Adrenal gland (tissue), 12 donors: Measurements from ENCODE around the gene NT5C2. TPM values are rescaled to one million over a fixed set of nuclear protein-coding genes. Genes with fewer than 3 reads are reported as not detected.
"Not testable (repeated sequence)": the region's sequence is repeated elsewhere in the genome, so short reads cannot be mapped to it uniquely, and the experiment has no call there.

Experiments
- DNase-seq, 7 donors: peaks; one replicate each; pipeline ENCODE4 v3.0.0-alpha.2; 2019 to 2020
- H3K27ac ChIP-seq, 5 donors: fragments of 200-600 bp; sonication (generic) in 4 of 5; 1 replicate in 3 of 5; 2 replicates in 2 of 5; pipeline versions ENCODE4 v1.5.1 to v1.8.0; 2016 to 2020; ENCODE audit warnings: mild to moderate bottlenecking in 1 of 5
- H3K27me3 ChIP-seq: fragments of 200-600 bp; 2 replicates; pipeline ENCODE4 v1.8.0; 2021
- H3K36me3 ChIP-seq, 2 donors: fragments of 200-600 bp; replicated peaks in 1 of 2; 1 replicate in 1 of 2; 2 replicates in 1 of 2; pipeline versions ENCODE4 v1.5.1 to v1.8.0; 2018 to 2022
- H3K4me1 ChIP-seq, 2 donors: fragments of 200-600 bp; replicated peaks in 1 of 2; 1 replicate in 1 of 2; 2 replicates in 1 of 2; pipeline versions ENCODE4 v1.5.1 to v1.8.0; 2018 to 2021
- H3K4me3 ChIP-seq, 4 donors: fragments of 200-600 bp; sonication (generic) in 3 of 4; one replicate each; pipeline ENCODE4 v1.5.1; 2016 to 2018
- H3K9me3 ChIP-seq, 3 donors: fragments of 200-600 bp; sonication (generic) in 1 of 3; replicated peaks in 1 of 3; 1 replicate in 2 of 3; 2 replicates in 1 of 3; pipeline versions ENCODE4 v1.5.1 to v1.8.0; 2016 to 2021
- CTCF ChIP-seq, 6 experiments: fragments of 450-650 bp in 4 of 6; fragments of 200-600 bp in 2 of 6; sonication (generic) in 1 of 6; IDR thresholded peaks; 1 replicate in 5 of 6; 2 replicates in 1 of 6; pipeline versions ENCODE4 v1.5.1 to v1.8.0; 2016 to 2021; ENCODE audit warnings: antibody characterized with exemption in 6 of 6, mild to moderate bottlenecking in 2 of 6, moderate library complexity in 1 of 6
- POLR2A ChIP-seq, 2 donors: fragments of 450-650 bp; IDR thresholded peaks; one replicate each; pipeline ENCODE4 v1.6.1; 2017; ENCODE audit warnings: antibody characterized with exemption in 2 of 2, mild to moderate bottlenecking in 2 of 2, moderate library complexity in 1 of 2
- WGBS, 4 donors: extraction: QIAGEN DNeasy Blood & Tissue Kit in 2 of 4; methylation state at CpG; one replicate each; pipeline versions ENCODE4 v1.1.5 to v1.1.7; 2013 to 2017; 5-methylcytosine and 5-hydroxymethylcytosine counted together
- intact Hi-C, 2 donors: fragments of 100-400 bp; cut with DNase I; formaldehyde crosslinking; loops; one replicate each; pipeline versions ENCODE4 v1.14.1 to v1.15.0; 2022 to 2023
- polyA plus RNA-seq, 3 donors: library from polyadenylated mRNA; stranded (reverse); fragments of 200-250 nt in 2 of 3; fragments of 350-450 nt in 1 of 3; fragmentation: Illumina TruSeq in 1 of 3; extraction: RNeasy Lipid Tissue Mini Kit (QIAGEN cat#74804) in 1 of 3; gene quantifications; one replicate each; pipeline ENCODE4 v1.2.3, GENCODE V29; 2013 to 2014
- total RNA-seq, 9 donors: library from RNA; depleted of rRNA in 4 of 9; stranded (reverse); fragments of >200 nt in 4 of 9; fragments of 120-200 nt in 1 of 9; fragmentation: NEBNext Ultra II Directional in 1 of 9; extraction: Animal tissue kit (Norgen Biotek cat#: 25700) in 1 of 9; gene quantifications; one replicate each; pipeline versions ENCODE4 v1.1.0 to v1.2.4, GENCODE V29; 2013 to 2023
- donor health status: healthy with polysubstance abuse.
- donor health status: Bipolar disorder and iron deficiency.
- donor health status: DM: yes; HTN: yes; CAD: no.
- donor health status: DM: no; HTN: no; CAD: no.
- donor health status: DM: no; HTN: no; CAD: no.
- donor health status: DM: yes; HTN: yes; CAD: no.

NT5C2 gene
- total and polyA plus RNA-seq, 12 donors = 23.2 to 101 (median 71.1) TPM

GRCh38 chr10:103227416-103227815 lies 34.3 kb upstream of the NT5C2 start:
- WGBS, 4 donors = 89 to 100% (median 92%) methylated on average over 1 of the region's 1 CpG
- TF ChIP-seq POLR2A (IDR thresholded peaks at IDR 0.05) = no peak
- TF ChIP-seq CTCF (IDR thresholded peaks at IDR 0.05) = no peak

GRCh38 chr10:103225939-103226338 lies 32.9 kb upstream of the NT5C2 start:
- Histone ChIP-seq H3K4me1 (peaks cover 0 to 7% of the 10 kb centered on the region in 2 donors), H3K4me3 (no peak overlapping the region), H3K9me3 (peaks cover 0 to 9% (median 0%) of the 10 kb centered on the region in 3 donors), H3K36me3 (no peaks in the 10 kb centered on the region), H3K27ac (no peak overlapping the region), H3K27me3 (no peaks in the 10 kb centered on the region)
- no peak for DNase-seq
- intact Hi-C loops = no loop called here
- TF ChIP-seq POLR2A (IDR thresholded peaks at IDR 0.05) = no peak
- TF ChIP-seq CTCF (IDR thresholded peaks at IDR 0.05) = no peak

More at GRCh38 chr10:103227416-103227815, 34.3 kb upstream of the NT5C2 start:
- intact Hi-C loops = no loop called here
- no peak overlapping the region for H3K4me3 ChIP-seq
- no peak overlapping the region for H3K27ac ChIP-seq
- no peak for DNase-seq
- no peaks in the 10 kb centered on the region for H3K27me3 ChIP-seq
- H3K36me3 ChIP-seq = no peaks in the 10 kb centered on the region
- peaks cover 0 to 12% of the 10 kb centered on the region in 2 donors for H3K4me1 ChIP-seq
- peaks cover 0 to 9% (median 0%) of the 10 kb centered on the region in 3 donors for H3K9me3 ChIP-seq

- H3K27me3 ChIP-seq, H3K4me1 ChIP-seq, H3K36me3 ChIP-seq, H3K4me3 ChIP-seq, H3K9me3 ChIP-seq, intact Hi-C loops, DNase-seq, H3K27ac ChIP-seq: not testable (repeated sequence)
- WGBS, 4 donors = 64 to 84% (median 72%) methylated on average over 5 of the region's 5 CpGs
These were observed 31.6 kb upstream of the NT5C2 start for GRCh38 chr10:103224721-103225120.

- TF ChIP-seq POLR2A (IDR thresholded peaks at IDR 0.05) = no peak
- TF ChIP-seq CTCF (IDR thresholded peaks at IDR 0.05) = no peak
- no peaks in the 10 kb centered on the region for H3K27me3 ChIP-seq
- no peak for DNase-seq
- H3K9me3 ChIP-seq = peaks cover 0 to 9% (median 0%) of the 10 kb centered on the region in 3 donors
- H3K4me3 ChIP-seq = no peak overlapping the region
- H3K36me3 ChIP-seq = no peaks in the 10 kb centered on the region
- intact Hi-C loops = no loop called here
- WGBS, 4 donors = 80 to 88% (median 84%) methylated on average over 4 of the region's 4 CpGs
- H3K27ac ChIP-seq = no peak overlapping the region
- H3K4me1 ChIP-seq = no peaks in the 10 kb centered on the region
These were observed 31.1 kb upstream of the NT5C2 start for GRCh38 chr10:103224133-103224532.

GRCh38 chr10:103216362-103216761 lies 23.3 kb upstream of the NT5C2 start:
- WGBS, 4 donors = 54 to 78% (median 71%) methylated on average over 4 of the region's 4 CpGs
- H3K27ac ChIP-seq, H3K9me3 ChIP-seq, H3K4me1 ChIP-seq, H3K27me3 ChIP-seq, H3K4me3 ChIP-seq, H3K36me3 ChIP-seq, DNase-seq, intact Hi-C loops: not testable (repeated sequence)
